Measurements from ENCODE around the gene RAG1.

The RAG1 gene

GRCh38 chr11:36591433-36591832 lies 23.6 kb downstream of the RAG1 start:
- no peak for DNase-seq

DNA sequence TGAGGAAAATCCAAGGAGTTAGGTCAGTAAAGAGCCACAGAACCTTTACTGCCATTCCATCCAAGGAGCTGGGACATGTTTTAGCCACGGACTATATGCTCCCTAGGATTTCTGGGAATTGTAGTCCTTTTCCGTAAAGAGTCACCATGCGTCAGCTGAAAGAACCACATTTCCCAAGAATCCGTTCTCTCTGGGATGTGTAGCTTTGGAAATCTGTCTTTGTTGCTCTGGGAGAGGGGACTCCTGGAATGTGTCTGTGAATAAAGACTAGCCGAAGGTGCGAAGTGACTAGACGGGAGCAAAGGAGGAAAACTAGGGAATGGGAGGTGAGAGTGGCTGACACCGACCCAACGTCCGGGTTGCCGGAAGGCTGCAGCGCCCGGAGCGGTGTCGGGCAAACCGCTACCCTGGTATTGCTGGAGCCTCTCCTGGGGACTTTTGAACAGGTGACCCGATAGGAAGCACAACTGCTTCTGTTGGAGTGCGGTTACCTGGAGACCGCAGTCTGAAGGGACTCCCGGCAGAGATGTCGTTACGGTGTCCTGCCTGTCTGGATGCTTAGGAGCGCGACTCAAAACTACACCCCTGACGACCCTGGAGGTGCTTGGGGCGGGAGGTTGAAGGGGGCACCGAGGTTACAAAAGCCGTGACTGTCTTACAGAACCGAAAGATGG lies 26.6 kb downstream of the RAG1 start, which contains the start of gene IFTAP:
IFTAP (plus strand) TSS at position 187 of the 674 bp plus-strand sequence. CDS start 15,602 bp downstream, outside the sequence.
- peak; percentile 42 for DNase-seq

DNA sequence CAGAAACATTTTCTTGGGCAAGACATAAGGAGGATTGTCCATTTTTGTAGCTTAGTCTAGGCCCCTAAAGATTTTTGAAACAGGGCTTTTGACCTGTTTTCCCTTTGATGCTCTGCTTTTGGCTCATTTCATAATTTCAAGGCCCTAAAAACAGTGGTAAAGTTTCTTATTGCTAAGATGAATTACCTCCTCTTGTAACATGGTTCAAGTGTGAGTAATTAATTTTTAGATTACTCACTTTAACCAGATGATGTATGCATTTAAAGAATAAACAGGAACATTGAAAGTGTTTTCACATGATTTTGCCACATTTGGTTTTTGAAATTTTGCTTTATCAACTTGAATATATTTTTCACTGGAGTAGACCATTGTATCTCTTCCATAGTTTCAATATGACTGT lies 29.1 kb downstream of the RAG1 start:
- DNase-seq = no peak

GRCh38 chr11:36598051-36598450 lies 30.2 kb downstream of the RAG1 start, which contains the start of gene RAG2:
Gene RAG2, minus strand, starts transcription at chr11:36598236. Its CDS starts 4,068 bp downstream, at chr11:36594168.
- no peak for DNase-seq

- DNase-seq = no peak
These were observed 32.4 kb downstream of the RAG1 start for GRCh38 chr11:36600180-36600579.

DNA sequence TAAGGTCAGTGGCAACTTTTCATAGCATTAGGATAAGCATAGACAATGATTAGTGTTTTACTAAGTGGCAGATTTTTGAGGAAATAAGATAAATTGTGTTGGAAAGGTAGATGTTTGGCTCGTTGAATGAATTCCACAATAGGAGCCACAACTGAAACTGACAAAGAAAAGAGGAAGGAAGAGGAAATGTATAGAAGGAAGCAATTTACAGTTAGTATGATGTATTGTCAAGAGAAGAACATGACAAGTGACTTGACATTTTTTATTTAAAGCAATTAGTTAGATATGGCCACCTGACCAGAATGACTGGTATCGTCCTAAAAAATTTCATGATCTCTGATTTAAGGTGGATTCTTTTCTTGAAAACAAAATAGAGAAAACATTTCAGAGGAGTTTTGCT lies 33.3 kb downstream of the RAG1 start:
- no peak for DNase-seq

DNA sequence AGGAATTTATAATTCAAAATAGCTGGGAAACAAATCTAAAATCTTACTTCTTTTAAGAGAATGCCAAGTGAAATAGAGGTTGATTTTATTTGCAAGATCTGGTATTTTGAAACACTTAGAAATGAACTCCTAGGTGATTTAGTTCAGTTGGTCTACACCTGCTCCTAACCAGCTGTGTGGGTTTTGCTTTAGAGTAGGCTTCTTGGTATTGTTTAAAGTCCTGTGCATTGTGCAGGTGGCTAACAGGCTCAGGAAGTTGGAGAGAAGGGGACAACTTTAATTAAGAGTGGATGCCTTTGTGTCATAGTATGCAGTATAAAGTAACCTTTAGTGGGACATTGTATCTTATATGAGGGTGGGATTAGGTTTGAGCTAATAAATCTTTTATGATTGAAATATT lies 34.3 kb downstream of the RAG1 start:
- no peak for DNase-seq

DNA sequence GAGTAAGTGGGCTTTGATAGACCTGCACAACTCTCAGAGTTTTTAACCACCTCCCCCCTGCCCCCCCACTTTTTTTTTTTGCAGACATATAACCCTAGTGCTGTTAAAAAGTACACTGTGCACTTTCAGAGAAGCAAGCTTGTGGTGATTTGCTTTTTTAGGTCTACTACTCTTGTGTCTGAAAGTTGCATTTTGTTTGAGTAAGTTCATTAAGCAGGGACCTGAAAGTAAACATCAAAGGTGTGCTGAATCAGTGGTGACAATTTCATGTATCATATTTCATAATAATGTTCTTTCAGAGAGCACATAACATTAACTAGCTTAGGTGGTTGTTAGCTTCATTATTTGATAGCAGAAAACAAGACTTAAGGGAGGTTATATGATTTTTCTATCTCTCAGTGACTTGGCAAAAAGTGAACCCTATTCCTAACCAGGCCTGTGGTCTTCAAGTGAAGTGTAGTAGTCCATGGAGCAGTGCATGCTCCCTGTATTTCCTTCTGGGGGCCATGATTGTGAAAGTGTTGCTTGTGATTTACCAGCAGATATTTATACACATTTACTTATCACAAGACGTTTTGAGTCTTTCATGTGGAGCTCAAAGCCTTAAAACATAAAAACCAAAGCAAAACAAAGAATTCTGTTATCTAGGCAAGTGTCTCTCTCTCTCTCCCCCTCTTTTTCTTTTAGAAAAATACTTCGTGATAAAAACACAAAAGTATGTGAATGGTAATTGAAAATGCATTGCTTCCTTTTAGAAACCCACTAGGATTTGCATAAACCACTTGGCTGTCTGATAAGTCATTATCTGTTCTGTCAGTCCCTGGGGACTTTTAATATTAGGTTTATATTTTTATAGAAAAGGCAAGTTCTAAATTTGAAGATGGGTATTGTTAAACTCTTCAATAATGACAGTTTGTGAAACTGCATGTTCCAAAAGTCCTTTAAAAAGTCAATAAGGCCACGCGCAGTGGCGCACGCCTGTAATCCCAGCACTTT lies 37.7 kb downstream of the RAG1 start:
- DNase-seq = no peak

DNA sequence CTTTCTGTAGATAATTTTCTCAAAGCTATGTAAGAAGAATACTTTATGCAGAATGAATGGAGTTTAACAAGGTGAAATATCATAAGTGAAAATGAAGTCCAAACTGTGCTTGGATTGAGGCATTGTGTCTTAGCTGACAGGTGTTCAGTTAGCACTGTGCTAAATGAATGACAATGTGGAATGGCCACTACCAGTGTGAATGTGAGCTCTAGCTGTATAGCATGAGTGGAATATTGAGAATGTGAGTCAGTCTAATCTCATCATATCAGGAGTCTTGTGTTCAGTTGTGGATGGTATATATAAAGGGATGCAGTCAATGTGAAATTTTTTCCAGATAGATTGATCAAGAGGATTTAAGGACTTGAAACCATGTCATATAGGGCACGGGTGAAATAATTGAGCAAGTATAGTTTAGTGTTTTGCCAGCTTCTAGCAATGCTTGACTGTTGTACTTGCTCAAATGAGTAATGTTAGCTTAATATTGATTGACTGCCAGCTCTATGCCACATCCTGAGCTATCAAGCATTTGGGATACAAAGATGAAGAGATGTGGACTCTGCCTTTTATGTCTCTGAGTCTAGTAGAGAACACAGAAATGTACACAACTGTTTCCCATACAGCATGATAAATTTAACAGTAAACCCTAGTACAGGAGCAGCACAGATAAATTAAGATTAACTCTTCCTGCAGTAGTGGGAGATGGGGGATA lies 40.8 kb downstream of the RAG1 start:
- no peak for DNase-seq

- DNase-seq = no peak
These were observed 41.6 kb downstream of the RAG1 start for GRCh38 chr11:36609383-36609782.

- DNase-seq = no peak
These were observed 48.0 kb downstream of the RAG1 start for GRCh38 chr11:36615826-36616225.

DNA sequence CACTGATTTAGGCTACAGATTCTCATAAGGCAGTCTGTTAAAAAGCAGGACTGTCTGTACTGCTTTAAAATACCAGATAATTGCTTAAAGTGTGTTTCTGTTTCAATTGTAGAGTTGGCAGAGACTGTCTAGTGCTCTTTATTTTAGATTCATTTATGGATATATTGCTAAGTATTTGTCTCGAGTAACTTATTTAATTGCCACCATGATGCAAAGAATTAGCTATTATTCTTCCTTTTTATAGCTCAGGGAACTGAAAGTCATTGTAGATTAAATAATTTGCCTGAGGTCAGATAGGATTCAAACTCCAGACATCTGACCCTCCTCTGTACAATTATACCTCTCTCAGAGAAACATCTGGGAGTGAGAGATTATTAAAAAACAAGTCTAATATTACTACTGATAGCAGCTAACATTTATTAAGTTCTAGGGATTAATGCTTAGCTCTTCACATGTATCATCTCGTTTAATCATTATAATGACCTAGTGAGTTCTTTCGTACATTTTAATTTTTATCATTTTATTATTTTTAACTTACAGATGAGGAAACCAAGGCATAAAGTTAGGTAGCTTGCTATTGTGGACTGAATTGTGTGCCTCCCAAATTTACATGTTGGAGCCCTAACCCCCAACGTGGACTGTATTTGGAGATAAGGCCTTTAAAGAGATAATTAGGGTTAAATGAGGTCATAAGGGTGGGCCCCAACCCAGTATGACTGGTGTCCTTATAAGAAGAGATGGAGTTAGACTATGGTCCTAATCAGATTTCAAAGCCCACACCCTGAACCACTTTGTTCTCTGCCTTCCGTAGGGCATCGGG lies 49.9 kb downstream of the RAG1 start:
- no peak for DNase-seq

DNA sequence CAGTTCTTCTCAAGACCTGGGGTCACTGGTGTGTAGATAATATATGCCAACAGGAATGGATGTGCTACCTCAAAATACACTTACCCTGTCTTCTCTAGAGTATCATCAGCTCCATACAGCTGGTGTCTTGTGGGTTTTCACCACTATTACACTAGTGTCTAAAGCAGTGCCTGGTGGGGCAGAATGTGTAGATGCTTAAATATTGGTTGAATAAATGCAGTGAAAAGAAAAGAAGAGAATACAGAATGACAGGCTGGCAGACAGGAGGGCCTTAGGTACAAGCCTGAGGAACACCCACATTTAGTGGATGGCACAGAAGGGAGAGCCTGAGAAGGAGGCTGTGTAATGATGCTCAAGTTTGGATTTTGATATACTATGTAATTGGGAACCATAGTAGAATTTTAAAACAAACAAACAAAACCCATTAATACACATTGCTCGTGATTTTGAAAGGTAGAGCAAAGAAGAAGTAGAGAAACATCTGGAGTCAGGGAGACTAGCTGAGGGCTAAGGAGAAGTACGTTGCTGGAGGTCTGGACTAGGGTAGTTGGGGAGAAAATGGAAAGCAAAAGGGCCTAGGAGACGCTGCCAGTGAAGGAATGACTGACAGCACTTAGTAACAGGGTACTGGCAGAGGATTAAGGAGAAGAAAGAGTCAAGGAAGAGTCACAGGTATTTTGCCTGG lies 50.7 kb downstream of the RAG1 start:
- no peak for DNase-seq

- DNase-seq = no peak
These were observed 51.7 kb downstream of the RAG1 start for GRCh38 chr11:36619502-36619901.

DNA sequence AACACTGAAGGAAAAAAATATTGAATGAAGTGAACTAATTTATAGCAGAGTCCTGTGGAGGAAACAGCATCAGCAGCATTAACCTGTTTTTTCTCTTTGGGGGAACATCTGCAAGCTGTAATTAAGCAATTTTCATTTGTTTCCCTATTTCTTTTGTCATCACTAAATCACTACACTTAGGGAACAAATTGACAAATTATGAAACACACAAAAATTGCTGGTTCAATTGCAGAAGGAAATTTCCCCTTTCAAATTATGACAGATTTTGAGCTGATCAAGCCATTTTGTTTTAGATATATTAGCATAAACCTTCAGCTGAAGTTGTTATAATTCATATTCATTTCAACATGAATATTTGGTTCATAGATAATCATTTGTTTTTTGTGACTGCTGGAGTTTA lies 52.4 kb downstream of the RAG1 start:
- DNase-seq = no peak

DNA sequence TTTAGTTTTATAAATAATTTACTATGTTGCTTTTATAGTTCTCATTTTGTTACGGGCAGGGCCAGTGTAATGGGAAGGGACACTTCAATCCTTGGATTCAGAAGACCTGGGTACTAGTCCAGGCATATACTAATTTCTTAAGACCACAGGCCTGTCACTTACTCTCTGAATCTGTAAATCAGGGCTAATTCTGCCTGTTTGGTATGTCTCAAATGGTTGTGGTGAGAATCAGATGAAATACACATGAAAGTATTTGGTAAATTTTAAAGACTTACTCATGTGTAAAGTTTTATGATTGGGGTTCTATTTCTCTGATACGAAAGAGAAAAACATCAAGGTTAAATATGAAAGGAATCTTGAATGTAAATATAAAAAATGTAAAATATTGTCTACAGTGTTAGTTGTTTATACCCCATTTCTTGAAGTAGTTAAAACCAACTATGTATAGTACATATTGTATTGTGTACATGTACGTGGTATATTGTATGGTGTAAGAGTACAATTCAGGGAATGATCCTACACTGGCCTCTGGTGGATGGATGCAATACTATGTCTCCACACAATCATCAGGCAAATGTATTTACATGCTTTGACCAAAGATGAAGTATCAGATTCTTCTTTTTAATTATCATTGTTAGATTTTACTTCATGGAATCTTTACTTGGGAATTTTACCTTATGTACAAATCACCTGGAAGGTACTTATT lies 54.8 kb downstream of the RAG1 start:
- DNase-seq = peak; percentile 24

- no peak for DNase-seq
These were observed 55.7 kb downstream of the RAG1 start for GRCh38 chr11:36623494-36623893.

GRCh38 chr11:36627006-36627405 lies 59.2 kb downstream of the RAG1 start:
- no peak for DNase-seq

GRCh38 chr11:36627471-36627870 lies 59.7 kb downstream of the RAG1 start:
- no peak for DNase-seq

GRCh38 chr11:36628141-36628540 lies 60.3 kb downstream of the RAG1 start:
- DNase-seq = no peak

GRCh38 chr11:36628765-36629244 lies 61.0 kb downstream of the RAG1 start:
- no peak for DNase-seq
